Occipital lobe (tissue), 2 donors: Measurements from ENCODE around the gene RAB36. TPM values are rescaled to one million over a fixed set of nuclear protein-coding genes. Genes with fewer than 3 reads are reported as not detected.
"Not testable (repeated sequence)": the region's sequence is repeated elsewhere in the genome, so short reads cannot be mapped to it uniquely, and the experiment has no call there.

Experiments
- DNase-seq: peaks from one replicate; lab custom pipeline; 2025; lab: John Stamatoyannopoulos, UW
- total RNA-seq: library from RNA; depleted of rRNA; stranded (reverse); fragments of >200 nt; gene quantifications from one replicate; pipeline ENCODE4 v1.2.3, GENCODE V29; 2014

The RAB36 gene
- total RNA-seq, 1 donor from 2014 or later = 5.9 TPM

DNA sequence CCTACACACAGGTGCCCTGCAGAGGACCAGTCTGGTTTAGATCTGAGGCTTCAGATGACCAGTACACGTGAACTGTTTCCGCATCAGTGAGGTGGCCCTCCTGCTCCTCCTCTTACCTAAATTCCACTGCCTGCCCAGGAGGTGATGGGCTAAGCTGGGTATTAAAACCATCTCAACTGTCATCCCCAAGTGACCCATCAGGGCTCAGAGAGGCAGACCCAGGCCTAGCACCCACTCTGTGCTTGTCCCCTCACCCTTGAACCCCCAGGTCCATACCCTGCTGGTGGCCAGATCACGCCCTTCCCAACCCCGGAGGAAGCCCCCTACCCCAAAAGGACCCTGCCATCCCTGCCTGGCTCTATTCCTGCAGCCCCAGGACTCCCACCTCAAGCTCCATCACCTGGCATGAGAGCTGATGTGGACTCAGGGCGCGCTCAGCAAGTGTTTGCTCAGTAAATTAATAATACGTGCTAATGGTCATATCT, 24.8 kb upstream of the RAB36 start:
- no peak for DNase-seq

DNA sequence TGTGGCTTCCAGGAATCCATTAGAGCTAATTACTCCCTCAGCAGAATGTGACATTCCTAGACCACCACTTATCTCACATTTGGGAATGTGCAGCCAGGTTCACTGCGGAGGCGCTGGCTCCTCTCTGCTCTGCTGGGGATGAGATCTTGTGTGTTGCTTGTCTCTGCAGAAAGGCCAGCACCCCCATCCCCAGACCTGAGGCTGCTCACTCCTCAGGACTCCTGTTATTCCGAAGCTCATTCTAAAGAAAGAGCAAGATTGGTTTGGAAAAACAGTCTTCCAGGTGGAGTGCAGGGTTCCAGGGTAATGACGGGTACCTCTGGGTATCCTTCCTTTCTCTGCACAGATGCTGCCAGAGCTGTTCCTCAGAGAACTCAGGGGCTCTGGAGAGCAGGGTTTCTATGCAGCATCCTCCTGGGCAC, 24.3 kb upstream of the RAB36 start:
- DNase-seq = no peak

DNA sequence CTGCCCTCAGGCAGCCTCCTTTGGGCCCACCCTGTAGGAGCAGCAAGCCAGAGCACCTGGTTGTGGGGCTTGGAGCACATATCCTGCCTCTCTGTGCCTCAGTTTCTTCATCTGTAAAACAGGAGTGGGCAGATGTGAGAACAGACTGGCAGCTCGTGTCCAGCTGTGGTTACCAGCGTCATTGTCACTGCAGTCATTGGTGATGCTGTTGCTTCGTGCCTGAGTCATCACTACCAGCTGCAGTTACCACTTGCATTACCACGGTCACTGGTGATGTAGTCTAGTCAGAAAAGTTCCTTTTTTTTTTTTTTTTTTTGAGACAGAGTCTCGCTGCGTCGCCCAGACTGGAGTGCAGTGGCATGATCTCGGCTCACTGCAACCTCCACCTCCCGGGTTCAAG, 23.9 kb upstream of the RAB36 start:
- no peak for DNase-seq

DNA sequence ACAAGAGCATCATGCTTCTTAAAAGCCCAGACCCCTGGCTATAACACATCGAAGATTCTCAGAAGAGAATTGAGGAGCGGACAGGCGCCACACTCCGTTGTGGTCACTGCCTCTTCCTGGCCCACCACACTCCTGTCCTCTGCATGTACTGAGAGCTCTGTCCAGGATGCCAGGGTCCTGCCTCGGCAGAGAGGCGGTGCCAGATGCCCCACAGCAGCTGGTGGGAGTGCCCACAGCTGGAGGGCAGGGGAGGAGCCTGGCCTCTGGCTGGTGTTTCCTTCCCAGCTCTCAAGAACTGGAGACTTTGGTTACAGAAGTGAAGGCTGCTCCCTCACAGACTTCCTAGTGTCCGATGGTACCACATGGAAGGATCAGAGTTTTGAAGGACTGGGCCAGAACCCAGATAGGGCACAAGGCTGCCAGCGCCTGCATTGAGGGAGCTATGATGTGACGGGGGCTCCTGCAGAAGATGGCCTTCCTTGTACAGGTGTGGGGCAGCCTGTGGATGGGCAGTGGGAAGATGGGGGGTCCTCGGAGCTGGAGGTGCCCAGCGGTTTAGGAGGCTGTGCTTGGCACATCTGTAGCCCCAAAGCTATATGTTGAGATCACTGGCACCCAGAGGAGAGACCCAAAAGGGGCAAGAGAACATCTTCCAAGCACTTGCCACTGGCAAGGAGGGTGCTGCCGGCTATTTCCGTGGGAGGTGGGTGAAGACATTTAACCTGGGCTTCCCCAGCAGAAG, 22.9 kb upstream of the RAB36 start:
- DNase-seq = no peak

DNA sequence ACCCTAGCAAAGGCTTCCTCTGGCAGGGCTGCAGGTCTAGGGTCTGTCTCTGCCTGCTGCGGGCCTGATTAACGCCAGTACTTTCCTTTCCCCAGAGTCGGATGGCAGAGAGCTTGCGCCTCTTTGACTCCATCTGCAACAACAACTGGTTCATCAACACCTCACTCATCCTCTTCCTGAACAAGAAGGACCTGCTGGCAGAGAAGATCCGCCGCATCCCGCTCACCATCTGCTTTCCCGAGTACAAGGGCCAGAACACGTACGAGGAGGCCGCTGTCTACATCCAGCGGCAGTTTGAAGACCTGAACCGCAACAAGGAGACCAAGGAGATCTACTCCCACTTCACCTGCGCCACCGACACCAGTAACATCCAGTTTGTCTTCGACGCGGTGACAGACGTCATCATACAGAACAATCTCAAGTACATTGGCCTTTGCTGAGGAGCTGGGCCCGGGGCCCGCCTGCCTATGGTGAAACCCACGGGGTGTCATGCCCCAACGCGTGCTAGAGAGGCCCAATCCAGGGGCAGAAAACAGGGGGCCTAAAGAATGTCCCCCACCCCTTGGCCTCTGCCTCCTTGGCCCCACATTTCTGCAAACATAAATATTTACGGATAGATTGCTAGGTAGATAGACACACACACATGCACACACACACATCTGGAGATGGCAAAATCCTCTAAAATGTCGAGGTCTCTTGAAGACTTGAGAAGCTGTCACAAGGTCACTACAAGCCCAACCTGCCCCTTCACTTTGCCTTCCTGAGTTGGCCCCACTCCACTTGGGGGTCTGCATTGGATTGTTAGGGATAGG, 22.1 kb upstream of the RAB36 start:
- DNase-seq = no peak

DNA sequence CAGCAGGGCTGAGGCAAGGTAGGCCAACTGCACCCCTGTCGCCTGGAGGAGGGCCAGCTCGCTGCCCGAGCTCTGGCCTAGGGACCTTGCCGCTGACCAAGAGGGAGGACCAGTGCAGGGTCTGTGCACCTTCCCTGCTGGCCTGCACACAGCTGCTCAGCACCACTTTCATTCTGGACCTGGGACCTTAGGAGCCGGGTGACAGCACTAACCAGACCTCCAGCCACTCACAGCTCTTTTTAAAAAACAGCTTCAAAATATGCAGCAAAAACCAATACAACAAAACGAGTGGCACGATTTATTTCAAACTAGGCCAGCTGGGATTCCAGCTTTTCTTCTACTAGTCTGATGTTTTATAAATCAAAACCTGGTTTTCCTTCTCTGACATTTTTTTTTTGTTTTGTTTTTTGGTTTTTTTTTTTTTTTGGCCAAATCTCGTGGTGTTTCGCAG, 21.4 kb upstream of the RAB36 start:
- DNase-seq = no peak

DNA sequence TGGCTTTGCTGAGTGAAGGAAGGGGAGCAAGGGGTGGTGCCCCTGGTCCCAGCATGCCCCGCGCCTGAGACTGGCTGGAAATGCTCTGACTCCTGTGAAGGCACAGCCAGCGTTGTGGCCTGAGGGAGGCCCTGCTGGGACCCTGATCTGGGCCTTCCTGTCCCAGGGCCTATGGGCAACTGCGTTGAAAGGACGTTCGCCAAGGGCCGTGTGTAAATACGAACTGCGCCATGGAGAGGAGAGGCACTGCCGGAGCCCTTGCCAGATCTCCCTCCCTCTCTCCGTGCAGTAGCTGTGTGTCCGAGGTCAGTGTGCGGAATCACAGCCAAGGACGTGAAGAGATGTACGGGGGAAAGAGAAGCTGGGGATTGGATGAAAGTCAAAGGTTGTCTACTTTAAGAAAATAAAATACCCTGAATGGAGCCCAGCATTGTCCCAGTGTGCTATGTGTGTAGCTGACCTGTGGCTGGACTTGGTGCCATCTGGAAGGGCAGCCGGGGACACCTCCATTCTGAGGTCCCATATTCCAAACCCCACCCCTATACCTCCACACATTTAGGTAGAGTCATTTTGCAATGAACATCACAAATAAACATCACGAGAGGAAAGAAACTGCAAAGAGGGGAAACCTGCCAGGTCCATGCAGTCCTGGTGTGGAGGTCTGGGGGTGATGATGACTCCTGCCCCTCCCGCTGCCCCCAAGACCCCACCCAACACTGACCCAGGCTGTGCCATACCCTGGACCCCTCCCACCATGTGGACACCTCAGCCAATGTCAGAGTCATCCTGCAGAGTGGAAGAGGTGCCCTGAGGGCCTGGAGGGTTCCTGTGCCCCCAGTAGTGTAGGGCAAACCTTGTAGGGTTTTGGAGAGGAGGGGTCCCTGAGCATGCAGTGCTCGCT, 20.4 kb upstream of the RAB36 start:
- no peak for DNase-seq

DNA sequence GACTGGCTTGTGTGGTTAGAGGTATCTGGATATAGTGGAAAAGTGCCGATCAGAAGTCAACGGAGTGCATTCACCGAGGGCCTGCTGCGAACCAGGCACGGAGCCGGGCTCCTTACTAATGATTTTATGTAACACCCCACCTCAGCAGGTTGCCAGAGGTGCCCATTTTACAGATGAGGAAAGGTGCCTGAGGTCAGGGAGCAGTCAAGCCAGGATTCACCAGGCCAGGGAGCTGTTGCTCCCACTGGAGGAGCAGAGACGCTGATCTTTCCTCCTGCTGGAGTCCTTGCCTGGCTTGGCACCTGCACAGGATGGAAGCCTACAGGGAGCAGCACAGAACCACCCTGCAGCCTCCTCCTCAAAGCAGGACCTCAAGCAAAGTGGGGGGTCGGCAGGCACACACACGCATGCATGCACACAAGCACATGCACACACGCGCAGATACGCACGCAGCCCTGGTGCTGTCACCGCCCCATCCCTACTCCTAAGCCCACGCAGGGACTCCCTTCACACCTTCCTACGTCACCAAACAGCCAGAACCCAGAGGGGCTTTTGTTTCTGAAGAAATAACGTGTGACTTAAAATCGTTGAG, 19.7 kb upstream of the RAB36 start:
- DNase-seq = no peak

DNA sequence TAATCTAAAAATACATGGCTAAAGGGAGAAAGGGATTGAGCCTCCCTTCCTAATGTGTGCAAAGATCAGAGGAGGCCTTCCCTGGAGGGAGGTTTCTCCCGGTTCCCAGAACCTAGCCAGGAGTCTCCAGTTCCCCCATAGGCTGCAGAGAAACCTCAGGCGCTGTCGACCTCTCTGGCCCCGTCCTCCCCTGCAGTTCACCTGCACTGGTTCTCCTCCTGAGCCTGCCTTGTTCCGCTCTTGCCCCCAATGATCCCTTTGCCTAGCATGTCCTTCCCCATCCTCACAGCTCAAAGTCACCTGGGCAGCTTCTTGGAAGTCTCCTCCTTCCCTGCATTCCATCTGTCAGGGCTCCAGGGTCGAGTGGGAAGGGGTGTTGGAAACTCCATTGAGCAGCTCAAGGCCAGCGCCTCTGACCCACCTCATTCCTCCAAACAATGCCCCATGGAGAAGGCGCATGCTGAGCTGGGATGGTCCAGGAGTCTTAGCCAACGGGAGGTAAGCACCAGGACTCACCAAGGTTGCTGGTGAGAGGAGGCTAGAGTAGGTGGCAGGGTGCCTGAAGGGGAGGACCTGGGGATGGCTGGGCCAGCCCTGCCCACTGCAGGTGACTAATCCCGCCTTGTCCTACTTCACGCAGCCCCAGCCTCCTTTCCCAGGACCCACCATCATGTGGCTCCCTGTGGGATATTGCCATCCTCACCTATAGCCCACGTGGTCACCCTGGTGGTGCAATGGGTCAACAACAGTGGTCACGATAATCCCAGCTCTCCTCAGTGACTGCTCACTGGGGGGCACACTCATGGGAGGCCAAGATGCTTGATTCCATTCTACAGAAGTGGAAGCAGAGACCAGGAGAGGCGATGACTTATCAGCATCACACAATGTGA, 18.9 kb upstream of the RAB36 start:
- DNase-seq = no peak

DNA sequence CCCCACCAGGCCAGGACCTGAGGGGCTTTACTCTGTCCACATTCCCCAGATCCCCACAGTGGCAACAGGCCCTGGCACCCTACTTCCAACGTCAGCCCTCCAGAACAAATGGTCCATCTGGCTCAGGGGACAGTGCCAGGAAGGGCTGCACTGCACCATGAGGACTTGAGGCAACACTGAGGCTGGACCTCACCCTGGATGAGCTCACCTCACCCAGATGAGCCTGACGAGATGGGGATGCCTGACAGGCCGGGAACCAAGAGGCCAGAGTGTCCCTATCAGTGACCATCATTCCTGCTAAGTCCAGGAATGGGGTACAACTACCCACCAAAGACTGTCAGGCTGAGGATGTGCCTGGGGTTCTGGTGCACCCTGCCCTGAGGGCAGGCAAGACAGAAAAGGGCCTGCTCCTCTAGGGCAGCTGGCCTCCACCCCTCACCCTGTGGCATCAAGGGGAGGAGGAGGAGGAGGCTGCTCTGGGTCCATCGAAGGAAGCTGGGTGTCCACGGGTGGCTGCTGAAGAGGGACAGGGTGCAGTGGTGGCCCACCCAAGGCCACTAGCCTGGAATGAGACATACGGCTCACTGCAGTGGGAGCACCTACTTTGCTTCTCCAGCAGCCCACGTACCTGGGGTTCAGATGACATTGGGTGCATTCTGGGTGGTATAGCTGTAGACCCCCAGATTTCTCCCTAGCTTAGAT, 18.1 kb upstream of the RAB36 start:
- no peak for DNase-seq

DNA sequence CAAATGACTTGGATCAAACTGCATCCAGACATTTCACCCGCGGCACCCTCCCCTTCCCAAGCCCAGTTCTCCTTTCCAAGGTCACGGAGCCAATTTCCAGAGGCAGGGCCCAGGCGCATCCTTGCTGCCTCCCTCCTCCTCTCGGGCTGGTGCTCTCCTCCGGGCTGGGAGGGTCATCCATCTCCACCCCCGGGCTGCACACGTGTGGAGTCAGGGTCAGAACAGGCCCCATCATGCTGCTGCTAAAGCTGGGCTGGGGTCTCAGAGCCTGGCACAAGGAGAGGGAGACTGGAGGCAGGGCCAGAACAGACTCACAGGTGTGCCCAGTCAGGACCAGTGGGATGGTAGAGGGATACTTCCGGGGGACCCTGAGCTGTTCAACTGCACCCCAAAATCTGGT, 17.5 kb upstream of the RAB36 start:
- no peak for DNase-seq

DNA sequence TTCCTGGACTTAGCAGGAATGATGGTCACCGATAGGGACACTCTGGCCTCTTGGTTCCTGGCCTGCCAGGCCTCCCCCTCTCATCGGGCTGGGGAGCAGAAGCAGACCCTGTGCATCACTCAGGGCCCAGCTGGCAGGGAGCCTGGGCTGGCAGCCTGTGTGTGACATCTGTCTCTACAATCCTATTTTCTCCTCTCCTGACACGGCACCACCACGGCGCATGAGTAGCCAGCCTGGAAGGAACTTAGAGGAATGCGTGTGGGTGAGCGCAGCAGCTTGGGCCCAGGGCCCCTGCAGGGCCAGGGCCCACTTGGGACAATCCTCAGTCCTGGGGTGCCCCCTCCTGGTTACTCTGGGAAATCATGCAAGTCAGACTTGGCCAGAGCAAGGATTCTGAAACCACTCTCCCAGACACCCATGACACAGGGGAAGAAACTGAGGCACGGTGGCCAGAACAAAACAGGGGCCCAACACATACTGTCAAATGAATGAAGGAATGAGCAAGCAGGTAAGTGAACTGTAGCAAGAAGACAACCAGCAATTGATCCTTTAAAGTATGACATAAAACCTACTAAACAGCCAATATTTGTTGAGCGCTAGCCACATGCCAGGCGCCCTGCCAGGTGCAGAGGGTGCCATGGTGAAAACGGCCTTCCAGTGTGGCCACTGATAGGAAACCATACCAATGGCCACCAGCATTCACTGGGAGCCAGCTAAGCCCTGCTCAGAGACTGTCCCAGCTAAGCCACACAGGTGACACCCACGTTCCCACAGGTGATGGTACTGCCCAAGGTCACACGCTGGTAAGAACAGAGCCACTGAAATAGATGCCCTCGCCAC, 16.8 kb upstream of the RAB36 start:
- peak; percentile 81 for DNase-seq

DNA sequence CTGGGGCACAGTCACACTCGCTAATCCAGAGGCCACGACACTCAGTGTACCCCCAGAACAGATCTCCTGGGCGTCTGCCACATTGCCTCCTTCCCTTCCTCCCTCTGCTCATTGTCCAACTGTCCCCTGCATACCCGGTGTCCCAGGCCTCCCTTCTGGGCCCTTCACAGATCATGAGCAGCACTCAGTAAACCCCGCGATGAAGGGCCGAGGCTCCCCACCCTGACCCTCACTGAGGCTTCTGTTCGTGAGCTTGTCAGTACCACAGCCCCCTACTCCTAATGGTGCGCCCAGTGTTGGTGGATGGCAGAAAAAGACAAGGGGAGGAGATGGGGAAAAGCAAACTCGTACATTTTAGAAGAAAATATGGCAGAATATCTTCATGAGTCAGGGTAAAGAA, 16.1 kb upstream of the RAB36 start:
- DNase-seq = no peak

DNA sequence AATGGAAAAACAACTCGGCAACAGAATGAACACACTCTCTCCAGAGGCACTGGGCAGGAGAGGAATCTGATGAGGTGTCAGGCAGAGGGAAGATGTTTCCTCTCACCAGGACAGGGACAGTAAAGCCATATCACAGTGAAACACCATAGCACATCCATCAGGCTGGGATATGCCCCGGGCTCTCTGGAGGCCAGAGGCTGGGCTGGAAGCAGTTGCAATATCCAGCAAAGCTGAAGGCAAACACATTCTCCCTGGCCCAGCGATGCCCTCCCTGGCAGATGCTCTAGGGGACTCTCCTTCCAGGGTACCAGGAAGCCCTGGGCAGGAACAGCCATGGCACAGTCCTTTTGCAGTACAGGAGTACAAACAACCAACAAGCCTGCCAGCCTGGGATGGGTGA, 14.6 kb upstream of the RAB36 start:
- no peak for DNase-seq

DNA sequence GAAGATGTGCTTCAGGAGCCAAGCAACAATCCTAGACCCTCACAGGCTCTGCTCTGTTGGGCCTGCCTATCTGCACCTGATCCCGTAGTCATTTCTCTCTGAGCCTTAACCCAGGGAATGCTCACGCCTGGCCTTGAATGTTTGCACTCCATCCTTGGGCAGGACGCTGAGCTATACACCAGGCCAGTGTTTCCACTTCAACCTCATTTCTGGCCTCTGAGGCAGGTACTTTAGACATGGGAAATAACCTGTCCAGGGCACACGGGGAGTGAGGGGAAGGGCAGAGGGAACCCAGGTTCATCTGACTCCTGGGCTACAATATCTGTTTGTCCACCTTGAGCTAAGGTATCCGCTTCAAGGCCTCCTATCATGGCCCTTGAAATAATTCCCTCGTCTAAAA, 13.3 kb upstream of the RAB36 start:
- DNase-seq = no peak

DNA sequence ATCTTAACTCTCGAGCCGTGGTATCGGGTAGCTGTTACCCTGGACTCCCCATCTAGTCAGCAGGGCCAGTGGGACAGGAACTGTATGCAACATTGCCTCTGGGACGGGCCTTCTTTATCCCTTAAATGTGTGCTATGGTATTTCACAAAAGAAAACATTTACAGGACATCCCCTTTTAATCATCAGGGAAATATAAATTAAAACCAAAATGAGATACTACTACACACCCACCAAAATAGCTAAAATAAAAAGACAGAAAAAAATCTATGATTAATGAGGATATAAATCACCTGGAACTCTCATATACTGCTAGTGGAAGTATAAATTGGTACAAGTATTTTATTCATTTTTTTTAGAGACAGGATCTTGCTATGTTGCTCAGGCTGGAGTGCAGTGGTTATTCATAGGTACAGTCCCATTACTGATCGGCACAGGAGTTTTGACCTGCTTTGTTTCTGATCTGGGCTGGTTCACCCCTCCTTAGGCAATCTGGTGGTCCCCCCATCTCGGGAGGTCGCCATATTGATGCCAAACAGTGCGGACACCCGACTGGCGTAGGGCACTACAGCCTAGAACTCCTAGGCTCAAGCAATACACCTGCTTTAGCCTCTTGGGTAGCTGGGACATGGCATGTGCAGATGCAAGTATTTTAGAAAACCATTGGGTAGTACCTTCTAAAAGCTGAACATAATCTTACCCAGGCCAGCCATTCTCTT, 12.7 kb upstream of the RAB36 start:
- DNase-seq = no peak

DNA sequence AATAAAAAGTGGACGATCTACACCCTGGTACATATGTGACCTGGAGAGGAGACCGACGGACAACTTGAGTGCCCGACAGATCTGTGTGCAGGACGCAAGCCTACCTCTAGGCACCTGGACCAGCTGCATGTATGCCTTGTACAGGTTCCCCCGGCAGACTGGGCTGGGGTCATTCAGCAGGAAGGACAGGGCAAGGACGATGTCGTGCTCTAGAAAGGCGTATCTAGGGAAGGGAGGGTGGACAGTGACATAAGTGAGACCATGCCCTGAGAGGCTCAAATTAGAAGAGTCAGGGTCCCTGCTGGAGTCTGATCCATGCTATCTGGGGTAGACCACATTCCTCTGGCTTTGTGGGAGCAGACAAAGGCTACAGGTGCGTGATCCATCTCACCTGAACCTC, 11.4 kb upstream of the RAB36 start:
- no peak for DNase-seq

DNA sequence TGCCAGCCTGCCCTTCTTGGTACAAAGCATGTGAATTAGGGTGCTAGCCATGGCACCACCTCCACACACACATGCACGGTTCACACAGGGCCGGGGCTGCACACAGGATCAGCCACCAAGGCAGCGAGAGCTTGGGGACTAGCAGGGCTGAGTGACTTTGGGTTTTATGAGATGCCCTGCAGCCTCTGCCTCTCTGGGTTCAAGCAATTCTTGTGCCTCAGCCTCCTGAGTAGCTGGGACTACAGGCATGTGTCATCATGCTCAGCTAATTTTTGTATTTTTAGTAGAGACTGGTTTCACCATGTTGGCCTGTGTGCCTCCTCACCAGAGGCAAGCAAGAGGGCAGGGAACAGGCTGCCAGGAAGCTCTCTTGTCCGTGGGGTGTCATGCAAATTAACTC, 8.3 kb upstream of the RAB36 start:
- not testable (repeated sequence) for DNase-seq
